Upper lobe of right lung (tissue), 1 donor: Measurements from ENCODE around the gene HLA-DOB. TPM values are rescaled to one million over a fixed set of nuclear protein-coding genes. Genes with fewer than 3 reads are reported as not detected.

Experiments used
- ATAC-seq: fragments of 200-7000 bp; cut with Tn5 transposase; one replicate; pipeline ENCODE4 v1.9.1; 2020; ENCODE audit warnings: mild to moderate bottlenecking, moderate library complexity
- DNase-seq: peaks from one replicate; pipeline ENCODE4 v3.0.0-alpha.2; 2020
- H3K27ac ChIP-seq: fragments of 200-600 bp; one replicate; pipeline ENCODE4 v1.8.0; 2022
- H3K27me3 ChIP-seq: fragments of 200-600 bp; one replicate; pipeline ENCODE4 v1.8.0; 2022; ENCODE audit warnings: mild to moderate bottlenecking
- H3K36me3 ChIP-seq: fragments of 200-600 bp; one replicate; pipeline ENCODE4 v1.8.0; 2022
- H3K4me1 ChIP-seq: fragments of 200-600 bp; one replicate; pipeline ENCODE4 v1.8.0; 2022
- H3K4me3 ChIP-seq: fragments of 200-600 bp; one replicate; pipeline ENCODE4 v1.8.0; 2022; ENCODE audit warnings: mild to moderate bottlenecking
- H3K9me3 ChIP-seq: fragments of 200-600 bp; one replicate; pipeline ENCODE4 v1.8.0; 2022
- CTCF ChIP-seq: fragments of 200-600 bp; IDR thresholded peaks from one replicate; pipeline ENCODE4 v1.8.0; 2022; ENCODE audit warnings: antibody characterized with exemption
- intact Hi-C: fragments of 100-400 bp; cut with DNase I; formaldehyde crosslinking; loops from one replicate; pipeline ENCODE4 v1.11.0; 2022
- long read RNA-seq: library from polyadenylated mRNA; unstranded; transcript quantifications from one replicate; pipeline ENCODE4 v2.0.0, GENCODE V29; 2021
- total RNA-seq: library from RNA; stranded (reverse); fragmentation: NEBNext Ultra II Directional; extraction: Animal tissue kit (Norgen Biotek cat#: 25700); gene quantifications from one replicate; pipeline ENCODE4 v1.2.1, GENCODE V29; 2021
- donor health status: DM: no; HTN: yes; CAD: no; lungs with severe emphysema.

The HLA-DOB gene
- total RNA-seq: 0.64 TPM
- long read RNA-seq, partial matches to known transcripts: 1 of 2 reads
- long read RNA-seq, other reads (novel, unspliced or antisense): 0 of 2 reads

- DNase-seq (no peak), ATAC-seq (peak; percentile 81)
- no peak for TF ChIP-seq CTCF
- Histone ChIP-seq H3K36me3 (no peaks in the 10 kb centered on the region), H3K27ac (no peak within 1 kb of the TSS), H3K4me1 (no peaks in the 10 kb centered on the region), H3K4me3 (no peak within 1 kb of the TSS), H3K9me3 (no peaks in the 10 kb centered on the region), H3K27me3 (no peaks in the 10 kb centered on the region)
- intact Hi-C loops: no loop called here
Measured at GRCh38 chr6:32816746-32817204, at the start of gene HLA-DOB. Gene HLA-DOB, minus strand, starts transcription at chr6:32817002. Its CDS starts 51 bp downstream, at chr6:32816951.

- no peaks in the 10 kb centered on the region for H3K9me3 ChIP-seq
- no peak overlapping the region for H3K27ac ChIP-seq
- DNase-seq (no peak), ATAC-seq (no peak)
- H3K4me1 ChIP-seq: no peaks in the 10 kb centered on the region
- no peak overlapping the region for H3K4me3 ChIP-seq
- no peaks in the 10 kb centered on the region for H3K27me3 ChIP-seq
- TF ChIP-seq CTCF: no peak
- no peaks in the 10 kb centered on the region for H3K36me3 ChIP-seq
- intact Hi-C loops: loop anchor here (5.0 kb wide), 1 partner anchor 39 kb away; no protein-coding TSS in a partner anchor
Measured at GRCh38 chr6:32865724-32866443, 49.1 kb upstream of the HLA-DOB start.

GRCh38 chr6:32862725-32863124 is 45.9 kb upstream of the HLA-DOB start:
- no peak for TF ChIP-seq CTCF
- intact Hi-C loops: no loop called here
- ATAC-seq (no peak), DNase-seq (no peak)
- Histone ChIP-seq H3K9me3 (no peaks in the 10 kb centered on the region), H3K27ac (no peak overlapping the region), H3K4me1 (no peaks in the 10 kb centered on the region), H3K4me3 (no peak overlapping the region), H3K36me3 (peaks cover 21% of the 10 kb centered on the region), H3K27me3 (no peaks in the 10 kb centered on the region)

GRCh38 chr6:32860674-32861073 is 43.9 kb upstream of the HLA-DOB start:
- no peak for ATAC-seq
- H3K9me3 ChIP-seq: no peaks in the 10 kb centered on the region
- no peaks in the 10 kb centered on the region for H3K4me1 ChIP-seq
- H3K4me3 ChIP-seq: no peak overlapping the region
- peaks cover 30% of the 10 kb centered on the region for H3K36me3 ChIP-seq
- no peaks in the 10 kb centered on the region for H3K27me3 ChIP-seq
- H3K27ac ChIP-seq: no peak overlapping the region
- TF ChIP-seq CTCF: no peak
- intact Hi-C loops: no loop called here
- no peak for DNase-seq

- DNase-seq (no peak), ATAC-seq (no peak)
- Histone ChIP-seq H3K36me3 (peaks cover 30% of the 10 kb centered on the region), H3K27ac (no peak overlapping the region), H3K4me3 (no peak overlapping the region), H3K4me1 (peaks cover 4% of the 10 kb centered on the region), H3K9me3 (no peaks in the 10 kb centered on the region), H3K27me3 (no peaks in the 10 kb centered on the region)
- intact Hi-C loops: no loop called here
- TF ChIP-seq CTCF: no peak
Measured at GRCh38 chr6:32858194-32858593, 41.4 kb upstream of the HLA-DOB start.
